GM18909 (cell line): Measurements from ENCODE around the gene AKAP8L.
"Not testable (repeated sequence)": the region's sequence is repeated elsewhere in the genome, so short reads cannot be mapped to it uniquely, and the experiment has no call there.

Experiments used
- ATAC-seq: cut with Tn5 transposase; IDR thresholded peaks from one replicate; pipeline ENCODE4 v1.9.1; 2021; ENCODE audit warnings: mild to moderate bottlenecking; ENCODE audit not compliant: unreplicated experiment, poor library complexity

The AKAP8L gene

GRCh38 chr19:15421721-15422260, 3.0 kb upstream of the AKAP8L start:
- no peak for ATAC-seq

- no peak for ATAC-seq
Observed at GRCh38 chr19:15421136-15421695, 2.4 kb upstream of the AKAP8L start.

DNA sequence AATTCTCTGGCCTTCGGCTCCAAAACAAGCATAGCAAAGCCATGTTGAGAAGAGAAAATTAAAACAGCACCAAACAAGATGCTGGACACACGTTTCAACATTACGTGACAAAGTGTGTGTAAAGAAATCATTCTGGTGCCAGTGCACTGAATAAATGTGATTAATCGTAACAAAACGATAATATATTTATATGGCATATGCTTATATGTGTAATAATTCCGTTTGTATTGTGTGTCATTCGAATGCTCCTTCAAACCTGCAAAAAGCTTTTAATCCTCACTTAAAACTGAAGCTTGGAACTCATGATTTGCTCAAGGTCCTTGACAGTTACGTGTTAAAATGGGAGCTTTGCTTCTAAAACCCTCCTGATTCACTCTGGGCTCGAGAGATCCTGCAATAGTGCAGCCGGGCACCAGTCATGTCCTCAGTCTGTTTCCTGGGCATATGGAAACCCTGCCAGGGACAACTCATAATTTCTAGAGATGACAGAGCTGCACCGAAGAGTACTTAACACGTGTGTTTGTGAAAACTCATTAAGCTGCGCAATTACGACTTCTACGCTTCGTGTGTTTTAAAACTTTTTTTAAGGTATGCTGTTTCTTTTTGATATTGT, 731 bp upstream of the AKAP8L start:
- ATAC-seq = no peak

- no peak for ATAC-seq
Observed at GRCh38 chr19:15418231-15418578, 583 bp downstream of the AKAP8L start.

DNA sequence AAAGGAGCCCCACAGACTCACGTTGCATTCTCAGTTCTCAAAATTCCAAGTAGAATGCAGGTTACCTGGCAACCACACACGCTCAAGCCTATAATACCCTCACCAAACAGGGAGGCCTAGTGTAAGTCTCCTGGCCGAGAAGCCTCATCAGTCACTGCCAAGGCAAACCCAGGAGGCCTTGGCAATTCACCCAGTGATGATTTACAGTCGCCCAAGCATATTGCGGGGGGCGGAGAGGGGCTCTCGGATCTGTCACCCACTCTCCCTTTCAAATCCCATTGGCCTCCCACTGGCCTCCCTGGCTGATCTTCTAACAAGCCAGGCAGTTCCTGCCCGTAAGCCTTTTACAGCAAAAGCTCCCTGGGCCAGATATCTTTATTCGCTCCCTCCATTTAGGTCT, 1.1 kb downstream of the AKAP8L start:
- no peak for ATAC-seq

DNA sequence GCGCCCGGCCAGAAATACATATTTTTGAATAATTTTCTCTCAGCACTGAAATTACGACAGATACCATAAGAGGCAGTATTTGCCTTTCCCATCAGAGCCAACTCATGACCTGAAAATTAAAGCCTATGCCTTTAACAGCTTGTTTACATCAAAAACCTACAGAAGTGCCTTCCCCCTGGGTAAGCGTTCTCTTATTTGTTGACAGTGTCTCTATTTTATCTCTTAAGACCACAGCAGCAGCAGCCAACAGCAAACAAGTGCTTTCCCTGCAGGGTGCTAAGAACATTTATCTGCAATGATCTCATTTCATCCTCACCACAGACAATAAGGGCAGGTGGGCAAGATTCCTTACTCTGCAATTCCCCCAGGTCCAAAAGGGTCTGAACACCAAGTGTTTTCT, 6.0 kb downstream of the AKAP8L start:
- no peak for ATAC-seq

DNA sequence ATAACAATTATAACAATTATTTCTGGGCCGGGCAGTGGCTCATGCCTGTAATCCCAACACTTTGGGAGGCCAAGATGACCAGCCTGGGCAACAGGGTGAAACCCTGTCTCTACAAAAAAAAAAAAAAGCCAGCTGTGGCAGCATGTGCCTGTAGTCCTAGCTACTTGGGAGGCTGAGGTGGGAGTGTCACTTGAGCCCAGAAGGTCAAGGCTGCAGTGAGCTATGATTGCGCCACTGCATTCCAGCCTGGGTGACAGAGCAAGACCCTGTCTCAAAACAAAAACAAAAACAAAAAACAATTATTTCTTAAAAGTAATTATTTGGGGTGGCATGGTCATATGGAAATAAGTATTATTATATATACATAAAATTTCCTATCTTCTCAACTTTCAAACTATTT, 7.4 kb downstream of the AKAP8L start:
- ATAC-seq = not testable (repeated sequence)

DNA sequence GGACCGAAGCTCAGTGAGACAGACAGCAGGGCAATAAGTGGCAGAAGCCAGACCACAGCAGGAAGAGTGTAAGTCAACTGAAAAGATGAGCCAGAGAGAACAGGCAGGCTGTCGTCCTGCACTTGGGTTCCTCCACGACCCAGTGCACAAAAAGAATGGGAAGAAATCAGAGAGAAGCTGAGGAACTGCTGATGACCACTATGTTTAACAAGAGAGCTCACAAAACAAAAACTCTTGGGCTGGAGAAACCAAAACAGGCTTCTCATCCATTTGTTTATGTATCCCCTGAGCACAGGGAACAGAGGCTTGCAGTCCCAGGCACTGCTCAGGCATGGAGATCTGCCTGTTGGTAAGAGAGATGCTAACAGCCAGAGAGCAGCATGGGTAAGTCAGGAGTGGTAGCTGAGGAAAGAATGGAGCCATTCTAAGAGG, 14.0 kb downstream of the AKAP8L start:
- no peak for ATAC-seq

DNA sequence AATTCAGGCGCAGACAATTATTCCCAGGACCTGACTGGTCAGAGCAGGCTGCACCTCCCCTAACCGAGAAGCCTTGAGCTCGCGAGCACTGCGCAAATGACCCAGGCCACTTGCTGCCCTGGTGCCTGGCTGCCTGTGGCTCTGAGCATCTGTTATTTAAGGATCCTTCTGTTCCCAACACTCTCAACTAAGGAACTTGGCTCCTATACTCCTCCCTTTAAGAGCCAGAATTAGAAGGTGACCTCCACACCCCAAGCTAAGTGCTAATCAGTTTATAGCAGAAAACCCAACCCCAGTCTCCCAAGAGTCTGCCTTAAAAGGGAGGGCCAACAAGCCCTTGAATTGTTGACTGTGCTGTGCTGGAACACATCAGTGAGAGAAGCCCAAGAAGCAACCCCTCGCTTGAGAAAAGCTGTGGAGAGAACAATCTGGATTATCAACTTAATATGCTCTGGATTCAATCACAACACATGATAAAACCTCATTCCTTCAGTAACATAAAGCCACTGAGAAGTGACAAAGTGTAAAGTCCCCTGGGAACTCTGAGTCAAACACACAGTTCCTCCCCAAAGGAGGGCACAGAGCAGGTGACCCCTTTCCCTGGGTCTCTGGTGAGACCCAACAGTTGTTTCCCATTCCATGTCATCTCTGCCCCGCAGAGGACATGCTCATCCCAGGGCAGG, 14.6 kb downstream of the AKAP8L start:
- ATAC-seq = no peak

DNA sequence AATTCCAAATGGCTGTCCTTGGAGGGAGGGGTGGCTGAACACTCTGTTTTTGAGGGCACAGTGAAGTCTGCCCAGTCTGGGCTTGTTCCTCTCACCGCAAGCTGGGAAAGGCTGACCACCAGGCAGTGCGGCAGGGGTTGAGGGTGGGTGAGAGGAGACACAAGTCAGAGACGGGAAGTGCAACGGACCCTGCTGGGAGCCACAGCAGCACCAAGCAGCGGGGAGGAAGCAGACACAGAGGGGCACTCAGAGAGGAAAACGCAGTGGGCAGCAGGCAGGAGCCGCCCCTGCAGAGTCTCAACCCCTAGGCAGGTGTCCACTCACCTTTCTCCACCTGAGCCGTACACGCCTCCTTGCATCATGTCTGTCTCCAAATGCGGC, 15.6 kb downstream of the AKAP8L start:
- no peak for ATAC-seq

DNA sequence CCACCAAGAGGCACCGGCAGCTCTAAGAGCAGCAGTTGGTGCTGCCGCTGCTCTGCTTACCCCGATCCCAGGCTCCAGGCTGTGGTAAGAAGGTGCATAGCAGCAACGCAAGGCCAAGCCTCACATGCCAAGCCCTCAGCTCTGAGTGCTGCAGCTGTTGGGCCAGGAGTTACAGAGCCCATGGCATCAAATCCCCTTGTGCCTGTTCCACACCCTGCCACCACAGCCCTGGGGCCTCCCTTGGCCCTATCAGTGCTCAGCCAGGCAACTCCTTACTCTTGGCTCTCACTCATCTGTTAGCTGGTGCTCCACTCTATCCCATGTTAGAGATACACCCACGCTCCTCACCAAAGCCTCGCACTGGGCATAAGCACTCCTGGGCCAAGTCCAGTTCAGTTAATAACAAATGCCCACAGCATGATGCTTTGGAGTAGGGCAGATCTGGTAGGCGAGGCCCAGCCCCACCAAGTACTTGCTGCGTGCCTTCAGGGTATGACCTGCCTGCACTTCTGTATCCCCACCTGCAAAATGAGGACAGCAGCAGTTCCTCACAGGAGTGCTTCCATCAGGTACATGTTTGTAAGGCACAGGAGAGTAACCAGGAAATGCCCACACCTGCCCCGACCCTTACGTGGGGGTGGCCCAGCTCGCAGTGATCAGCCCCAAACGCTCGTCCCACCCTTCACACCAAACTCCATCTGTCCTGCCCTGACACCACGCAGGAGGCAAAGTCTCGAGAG, 16.2 kb downstream of the AKAP8L start:
- ATAC-seq = no peak

DNA sequence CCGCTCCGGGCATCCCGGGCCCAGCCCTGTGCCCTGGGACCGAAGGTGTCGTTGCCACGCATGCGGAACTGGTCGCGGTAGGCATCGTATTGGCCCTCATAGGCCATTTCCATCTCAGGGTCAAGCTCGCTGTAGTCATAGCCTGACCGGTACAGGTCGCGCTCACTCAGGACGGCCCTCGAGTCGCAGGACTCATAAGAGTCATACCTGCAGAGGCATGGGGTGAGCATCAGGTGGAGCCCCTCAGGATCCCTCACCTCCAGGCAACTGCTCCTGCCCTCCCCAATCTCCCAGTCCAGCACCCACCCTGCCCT, 17.4 kb downstream of the AKAP8L start:
- ATAC-seq = no peak

DNA sequence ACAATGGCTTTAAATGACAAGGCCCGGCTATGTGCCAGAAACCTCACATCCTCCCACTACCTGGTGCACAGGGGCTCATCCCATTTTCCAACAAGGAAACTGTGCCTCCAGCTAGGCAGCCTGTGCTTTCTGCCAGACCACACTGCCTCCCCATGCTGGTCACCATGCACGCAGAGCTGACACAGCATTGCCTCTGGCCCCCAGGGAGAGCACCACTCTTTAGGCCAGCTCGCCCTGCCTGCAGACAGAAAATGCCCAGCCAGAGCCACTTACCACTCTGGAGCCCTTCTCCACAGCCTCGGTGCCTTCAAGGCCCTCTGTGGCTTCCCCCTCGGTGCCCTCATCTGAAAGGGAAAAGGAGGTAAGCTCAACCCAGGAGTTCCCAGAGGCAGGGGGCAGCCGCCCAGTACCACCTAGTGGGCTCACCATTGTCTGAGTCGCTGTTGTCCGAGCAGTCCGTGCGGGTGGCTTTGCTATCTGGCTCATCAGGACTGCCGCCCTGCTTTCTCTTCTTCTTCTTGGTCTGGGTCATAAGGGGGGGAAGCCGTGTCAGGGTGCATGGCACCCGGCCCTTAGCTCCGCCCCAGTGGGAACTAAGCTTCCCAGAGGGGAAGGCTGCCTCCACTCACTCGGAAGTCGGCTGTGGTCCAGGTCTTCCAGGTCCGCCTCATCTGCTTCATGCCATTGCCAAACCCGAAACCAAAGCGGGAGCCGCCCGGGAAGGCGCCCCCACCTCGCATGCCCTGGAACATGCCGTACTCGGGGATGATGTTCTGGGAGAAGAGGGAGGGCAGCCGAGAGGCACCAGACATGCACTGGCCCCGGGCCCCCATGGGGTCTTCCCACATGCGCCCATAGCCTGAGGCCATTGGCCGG, 18.0 kb downstream of the AKAP8L start:
- ATAC-seq = no peak

DNA sequence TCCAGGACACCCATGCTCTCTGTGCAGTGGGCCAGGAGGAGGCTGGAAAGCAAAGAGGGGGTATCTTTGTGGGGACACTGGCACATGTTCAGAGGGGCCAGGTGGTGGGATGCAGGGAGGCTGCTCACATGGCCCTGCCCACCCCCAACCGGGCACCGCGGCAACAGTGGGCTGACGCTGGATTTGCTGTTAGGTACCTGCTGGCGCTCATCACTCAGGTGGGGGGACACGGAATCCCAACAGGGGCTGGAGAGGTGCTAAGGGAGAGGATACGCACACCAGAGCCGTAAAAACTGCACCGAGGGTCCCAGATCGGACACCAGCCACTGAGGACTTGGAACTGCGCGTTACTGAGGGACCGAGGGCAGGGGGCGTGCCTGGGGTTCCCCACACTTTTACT, 19.2 kb downstream of the AKAP8L start:
- ATAC-seq = no peak

DNA sequence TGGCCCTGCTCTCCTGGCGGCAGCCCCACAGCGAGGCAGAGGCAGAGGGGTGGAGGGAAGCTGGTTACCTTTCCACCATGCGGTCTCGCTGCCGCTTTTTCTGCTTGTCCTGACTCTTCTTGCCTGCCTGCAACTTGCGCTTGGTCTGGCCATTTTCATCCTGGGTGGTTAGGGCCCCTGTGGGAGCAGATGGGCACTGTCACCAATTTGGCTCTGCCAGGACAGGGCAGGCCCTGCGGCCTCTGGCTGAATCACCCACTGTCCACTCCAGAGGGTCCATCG, 19.6 kb downstream of the AKAP8L start:
- ATAC-seq = no peak

- ATAC-seq = no peak
Observed at GRCh38 chr19:15398501-15399233, 20.1 kb downstream of the AKAP8L start.

DNA sequence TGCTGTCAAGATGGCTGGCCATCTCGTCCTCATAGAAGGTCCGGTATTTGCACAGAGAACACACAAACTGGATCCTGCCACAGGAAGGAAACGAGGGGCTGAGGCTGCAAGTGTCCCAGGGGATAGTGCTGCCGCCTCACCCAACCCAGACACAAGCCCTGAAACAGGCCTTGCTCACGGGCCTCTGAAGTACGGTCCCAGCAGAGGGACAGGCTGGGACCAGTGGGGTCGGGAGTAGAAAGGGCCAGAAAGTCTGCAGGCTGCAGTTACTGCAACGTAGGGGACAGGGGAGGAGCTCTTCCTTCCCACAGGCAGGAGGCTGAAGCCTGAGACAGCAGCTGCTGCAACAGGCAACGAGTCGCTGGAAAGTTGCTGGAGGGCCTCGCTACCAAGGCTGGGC, 21.0 kb downstream of the AKAP8L start:
- ATAC-seq = no peak

DNA sequence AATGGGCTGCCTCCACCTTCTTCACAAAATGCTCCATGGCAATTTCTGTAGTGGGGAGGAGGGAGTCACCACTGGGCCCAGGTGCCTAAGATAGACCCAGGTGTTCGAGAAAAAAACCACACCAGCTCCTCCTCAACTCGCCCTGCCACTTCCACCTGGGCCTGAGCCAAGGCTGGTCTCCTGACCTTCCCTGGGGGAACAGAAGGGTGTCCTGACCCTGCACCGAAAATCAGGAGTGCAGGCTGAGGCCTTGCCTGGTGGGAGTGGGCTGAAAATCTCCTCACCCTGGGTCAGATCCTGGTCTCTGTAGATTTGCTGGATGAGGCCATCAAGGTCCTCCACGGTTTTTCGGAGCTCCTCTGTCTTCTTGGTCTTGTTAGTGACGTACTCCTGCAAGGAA, 21.6 kb downstream of the AKAP8L start:
- no peak for ATAC-seq

- ATAC-seq = no peak
Observed at GRCh38 chr19:15396436-15396835, 22.4 kb downstream of the AKAP8L start.

DNA sequence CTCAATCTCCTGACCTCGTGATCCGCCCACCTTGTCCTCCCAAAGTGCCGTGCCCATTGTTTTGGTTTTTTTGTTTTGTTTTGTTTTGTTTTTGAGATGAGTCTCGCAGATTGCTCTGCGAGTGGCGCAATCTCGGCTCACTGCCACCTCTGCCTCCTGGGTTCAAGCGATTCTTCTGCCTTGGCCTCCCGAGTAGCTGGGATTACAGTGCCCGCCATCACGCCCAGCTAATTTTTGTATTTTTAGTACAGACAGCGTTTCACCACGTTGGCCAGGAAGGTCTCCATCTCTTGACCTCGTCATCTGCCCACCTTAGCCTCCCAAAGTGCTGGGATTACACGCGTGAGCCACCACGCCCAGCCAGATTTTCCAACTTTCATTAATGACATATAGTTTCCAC, 23.5 kb downstream of the AKAP8L start:
- not testable (repeated sequence) for ATAC-seq
